ENCODE measurements around the gene MSH5.

- TF ChIP-seq POLR2A (IDR thresholded peaks at IDR 0.05) (no peak), CTCF (IDR thresholded peaks at IDR 0.05) (no peak)
Measured at GRCh38 chr6:31733734-31734133, 6.1 kb upstream of the MSH5 start.
